C4-2B (cell line): Measurements from ENCODE around the gene CMIP.

Experiments used
- H3K27ac ChIP-seq: fragments of 450-650 bp; 2 replicates; pipeline ENCODE4 v1.5.1; 2017
- CTCF ChIP-seq: fragments of 450-650 bp; conservative IDR thresholded peaks from 2 replicates; pipeline ENCODE4 v1.5.1; 2017; ENCODE audit warnings: mild to moderate bottlenecking
- ZFX ChIP-seq: fragments of 450-650 bp; IDR thresholded peaks from 2 replicates; pipeline ENCODE4 v1.6.1; 2017

The CMIP gene

GRCh38 chr16:81424771-81425170 is 19.8 kb upstream of the CMIP start:
- H3K27ac ChIP-seq = no peak overlapping the region
- TF ChIP-seq ZFX = no peak
- no peak for TF ChIP-seq CTCF

GRCh38 chr16:81427219-81427618 is 17.4 kb upstream of the CMIP start:
- H3K27ac ChIP-seq = no peak overlapping the region
- no peak for TF ChIP-seq ZFX
- no peak for TF ChIP-seq CTCF

GRCh38 chr16:81429045-81429521 is 15.5 kb upstream of the CMIP start:
- H3K27ac ChIP-seq = no peak overlapping the region
- TF ChIP-seq CTCF (peak; percentile 63), ZFX (no peak)

- TF ChIP-seq ZFX (no peak), CTCF (no peak)
- no peak overlapping the region for H3K27ac ChIP-seq
These were observed 12.9 kb upstream of the CMIP start for GRCh38 chr16:81431554-81432353.

- no peak for TF ChIP-seq ZFX
- TF ChIP-seq CTCF = no peak
- no peak overlapping the region for H3K27ac ChIP-seq
These were observed 11.6 kb upstream of the CMIP start for GRCh38 chr16:81432937-81433557.

GRCh38 chr16:81435103-81435502 is 9.5 kb upstream of the CMIP start:
- TF ChIP-seq CTCF (no peak), ZFX (no peak)
- no peak overlapping the region for H3K27ac ChIP-seq

- no peak overlapping the region for H3K27ac ChIP-seq
- TF ChIP-seq CTCF = no peak
- TF ChIP-seq ZFX = no peak
These were observed 9.0 kb upstream of the CMIP start for GRCh38 chr16:81435567-81435966.
